Endothelial cell of hepatic sinusoid (primary cell): Measurements from ENCODE around the gene USP34.

ENCODE experiments used
- in situ Hi-C: cut with HindIII; loops from 2 replicates; pipeline ENCODE4 v1.10.0; 2017; ENCODE audit warnings: low sequenced_read_pairs

Gene USP34

DNA sequence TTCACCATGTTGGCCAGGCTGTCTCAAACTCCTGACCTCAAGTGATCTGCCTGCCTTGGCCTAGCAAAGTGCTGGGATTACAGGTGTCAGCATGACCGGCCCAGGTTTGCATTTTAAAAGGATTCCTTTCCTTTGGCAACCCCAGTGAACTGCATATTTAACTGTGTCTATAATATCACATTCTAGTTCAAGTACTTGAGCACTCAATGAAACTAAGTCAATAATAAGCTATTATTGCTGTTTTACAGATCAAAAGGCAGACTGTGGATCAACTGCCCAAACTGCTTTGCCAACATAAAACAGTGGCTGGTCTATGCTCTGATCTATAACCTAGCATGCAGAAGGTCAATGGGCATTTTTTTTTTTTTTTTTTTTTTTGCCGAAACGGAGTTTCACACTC lies 144.5 kb downstream of the USP34 start:
- in situ Hi-C loops: no loop called here

DNA sequence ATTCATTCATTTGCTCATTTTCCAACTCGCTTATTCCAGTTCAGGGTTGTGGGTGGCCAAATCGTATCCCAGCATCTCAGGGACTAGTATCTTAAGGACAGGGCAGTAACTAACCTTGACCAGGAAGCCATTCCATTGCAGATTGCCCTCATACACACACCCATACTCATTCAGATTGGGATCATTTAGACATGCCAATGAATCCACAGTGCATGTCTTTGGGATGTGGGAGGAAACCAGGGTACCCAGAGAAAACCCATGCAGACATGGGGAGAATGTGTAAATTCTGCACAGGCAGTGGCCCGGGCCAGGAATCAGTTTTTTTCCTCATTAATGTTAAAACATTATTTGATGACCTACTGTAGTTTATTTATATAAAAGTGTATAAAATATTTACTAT lies 150.7 kb downstream of the USP34 start:
- in situ Hi-C loops: no loop called here

DNA sequence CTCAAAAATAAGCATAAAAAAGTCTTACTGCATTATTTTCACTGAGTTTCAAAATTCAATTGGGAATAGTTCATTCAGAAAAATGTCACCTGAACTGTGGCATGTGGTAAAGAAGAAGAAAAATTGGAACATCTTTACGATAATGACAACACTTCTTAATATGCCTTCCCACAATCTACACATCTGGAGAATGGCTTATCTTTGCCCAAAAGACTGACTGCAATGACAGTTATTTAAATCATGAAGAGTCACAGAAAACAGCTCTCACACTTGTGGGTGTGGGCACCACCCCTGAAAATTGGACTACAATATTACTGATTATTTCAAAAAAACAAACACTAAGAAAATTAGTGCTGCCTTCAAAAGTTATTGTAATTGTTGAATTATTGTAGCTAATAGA lies 152.3 kb downstream of the USP34 start:
- in situ Hi-C loops: no loop called here

DNA sequence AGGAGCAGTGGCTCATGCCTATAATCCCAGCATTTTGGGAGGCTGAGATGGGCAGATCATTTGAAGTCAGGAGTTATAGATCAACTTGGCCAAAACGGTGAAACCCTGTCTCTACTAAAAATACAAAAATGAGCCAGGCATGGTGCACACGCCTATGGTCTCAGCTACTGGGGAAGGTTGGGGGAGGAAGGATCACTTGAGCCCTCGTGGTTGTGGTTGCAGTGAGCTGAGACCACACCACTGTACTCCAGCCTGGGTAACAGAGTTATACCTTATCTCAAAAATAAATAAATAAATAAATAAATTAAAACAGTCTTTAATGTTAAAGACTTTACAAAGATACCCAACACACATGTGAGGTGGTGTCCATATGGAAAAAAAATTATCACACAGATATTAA lies 174.9 kb downstream of the USP34 start:
- in situ Hi-C loops: loop anchor here (5.0 kb wide), 1 partner anchor 36 kb away; no protein-coding TSS in a partner anchor

DNA sequence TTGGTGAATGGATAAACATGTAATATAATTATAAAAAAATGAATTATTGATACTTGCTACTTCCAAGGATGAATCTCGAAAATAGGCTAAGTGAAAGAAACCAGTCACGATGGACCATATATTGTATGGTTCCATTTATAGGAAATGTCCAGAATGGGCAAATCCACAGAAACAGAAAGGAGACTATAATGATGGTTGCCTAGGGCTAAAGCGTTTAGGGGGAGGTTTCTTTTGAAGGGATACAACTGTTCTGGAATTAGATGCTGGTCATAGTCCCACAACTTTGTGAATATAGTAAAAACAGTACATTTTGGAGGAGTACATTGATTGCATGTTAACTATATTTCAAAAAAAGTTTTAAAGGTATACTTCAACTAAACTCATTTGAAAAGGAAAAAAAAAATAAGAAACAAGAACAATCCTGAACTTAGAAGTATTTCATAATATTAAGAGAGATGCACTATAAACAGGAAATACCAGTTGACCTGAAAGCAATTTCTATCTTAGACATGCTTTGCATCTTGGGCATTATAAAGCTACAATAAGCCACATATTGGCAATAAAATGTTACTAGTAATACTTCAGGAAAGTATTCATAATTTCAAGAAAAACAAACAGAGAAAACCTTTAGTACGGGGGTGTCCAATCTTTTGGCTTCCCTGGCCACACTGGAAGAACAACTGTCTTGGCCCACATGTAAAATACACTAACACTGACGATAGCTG lies 178.9 kb downstream of the USP34 start:
- in situ Hi-C loops: no loop called here

DNA sequence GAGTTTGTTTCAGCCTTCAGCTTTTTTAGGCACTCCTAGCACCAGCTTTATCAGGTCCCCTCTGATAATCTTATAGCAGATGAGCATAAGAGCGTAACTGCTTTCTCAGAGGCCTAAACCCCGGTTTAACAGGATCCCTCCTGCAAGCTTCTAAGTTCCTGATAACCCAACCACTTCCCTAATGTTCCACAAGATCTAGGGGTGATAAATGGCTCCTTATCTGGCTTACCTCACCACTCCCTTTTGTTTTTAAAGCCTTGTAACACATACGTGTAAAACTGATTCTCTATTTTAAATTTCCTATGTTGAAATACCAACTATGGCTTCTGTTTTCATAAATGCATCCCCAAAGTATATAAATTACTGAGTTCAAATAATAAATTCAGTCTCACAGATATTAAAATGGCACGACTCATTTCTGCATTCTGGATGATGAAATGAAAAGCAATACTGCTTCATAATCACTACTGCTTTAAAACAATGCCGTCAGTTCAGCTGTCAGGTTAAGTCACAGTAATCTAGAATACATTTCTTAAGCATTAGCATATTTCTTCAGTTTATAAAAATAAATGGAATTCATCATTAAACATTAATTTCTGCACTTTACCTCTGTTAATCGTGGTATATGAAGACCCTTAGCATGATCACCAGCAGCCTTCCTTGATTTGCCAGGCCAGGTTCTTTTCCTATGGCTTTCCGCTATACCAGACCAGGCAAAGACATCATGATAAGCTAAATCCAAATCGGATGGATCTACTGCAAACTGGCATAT lies 182.6 kb downstream of the USP34 start:
- in situ Hi-C loops: no loop called here

DNA sequence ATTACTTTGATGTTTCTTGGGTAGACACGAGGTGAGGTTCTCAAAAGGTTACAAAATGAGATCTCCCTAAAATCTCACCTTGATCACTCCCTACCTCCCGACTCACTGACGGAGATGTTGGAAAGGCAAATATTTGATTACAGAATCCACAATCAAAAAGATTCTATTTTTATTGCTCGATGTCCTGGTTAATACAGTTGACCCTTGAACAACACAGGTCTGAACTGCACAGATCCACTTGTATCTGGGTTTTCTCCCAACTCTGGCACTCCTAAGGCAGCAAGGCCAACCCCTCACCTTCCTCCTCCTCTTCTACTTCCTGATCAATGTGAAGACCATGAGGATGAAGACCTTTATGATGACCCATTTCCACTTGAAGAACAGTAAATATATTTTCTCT lies 183.6 kb downstream of the USP34 start:
- in situ Hi-C loops: no loop called here

DNA sequence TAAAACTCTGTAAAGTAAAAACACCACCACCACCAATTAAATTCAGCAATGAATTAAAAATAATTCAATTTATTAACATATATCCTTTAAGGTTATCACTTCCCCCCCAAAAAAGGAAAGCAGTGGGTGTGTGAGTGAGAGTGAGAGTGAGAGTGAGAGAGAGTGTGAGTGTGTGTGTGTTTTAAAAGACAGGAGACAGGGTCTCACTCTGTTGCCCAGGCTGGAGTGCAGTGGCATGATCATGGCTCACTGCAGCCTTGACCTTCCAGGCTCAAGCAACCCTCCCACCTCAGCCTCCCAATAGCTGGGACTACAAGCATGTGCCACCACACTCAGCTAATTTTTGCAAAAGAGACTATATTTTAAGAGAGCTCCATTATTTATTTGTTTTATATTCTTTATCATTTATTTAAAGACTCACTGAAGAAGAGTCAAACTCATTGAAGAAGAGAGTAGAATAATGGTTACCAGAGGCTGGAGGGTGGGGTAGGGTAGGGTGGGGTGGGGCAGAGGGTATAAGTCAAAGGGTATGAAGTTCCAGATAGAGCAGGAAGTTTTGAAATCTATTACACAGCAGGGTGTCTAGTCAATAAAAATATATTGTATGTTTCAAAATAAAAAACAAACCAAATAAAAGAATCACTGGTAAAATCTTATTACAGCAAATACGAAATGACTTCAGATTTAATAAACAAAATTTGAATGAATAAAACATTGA lies 187.3 kb downstream of the USP34 start:
- in situ Hi-C loops: no loop called here

DNA sequence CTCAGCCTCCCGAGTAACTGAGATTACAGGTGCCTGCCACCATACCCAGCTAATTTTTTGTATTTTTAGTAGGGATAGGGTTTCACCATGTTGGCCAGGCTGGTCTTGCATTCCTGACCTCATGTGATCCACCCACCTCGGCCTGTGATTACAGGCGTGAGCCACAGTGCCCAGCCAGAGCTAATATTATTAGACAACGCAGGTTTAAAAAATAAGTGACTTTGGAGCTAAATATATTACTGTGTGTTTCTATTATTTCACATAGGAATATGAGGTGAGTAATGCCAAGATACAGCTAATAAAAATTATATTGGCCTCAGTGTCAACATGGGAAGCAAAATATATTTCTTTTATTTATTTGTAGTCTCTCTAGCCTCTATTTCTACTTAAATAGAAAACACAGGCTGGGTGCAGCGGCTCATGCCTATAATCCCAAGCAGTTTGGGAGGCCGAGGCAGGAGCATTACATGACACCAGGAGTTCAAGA lies 188.7 kb downstream of the USP34 start:
- in situ Hi-C loops: no loop called here

DNA sequence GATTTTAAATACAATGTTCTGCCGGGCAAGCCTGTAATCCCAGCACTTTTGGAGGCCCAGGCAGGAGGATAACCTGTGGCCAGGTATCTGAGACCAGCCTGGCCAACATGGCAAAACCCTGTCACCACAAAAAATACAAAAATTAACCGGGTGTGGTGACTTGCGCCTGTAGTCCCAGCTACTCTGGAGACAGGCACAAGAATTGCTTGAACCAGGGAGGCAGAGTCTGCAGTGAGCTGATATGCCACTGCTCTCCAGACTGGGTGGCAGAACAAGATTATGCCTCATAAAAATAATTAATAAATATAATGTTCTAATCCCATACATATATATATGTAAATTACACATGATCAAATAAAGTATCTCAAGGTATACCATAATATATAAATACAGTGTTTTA lies 189.6 kb downstream of the USP34 start:
- in situ Hi-C loops: no loop called here

DNA sequence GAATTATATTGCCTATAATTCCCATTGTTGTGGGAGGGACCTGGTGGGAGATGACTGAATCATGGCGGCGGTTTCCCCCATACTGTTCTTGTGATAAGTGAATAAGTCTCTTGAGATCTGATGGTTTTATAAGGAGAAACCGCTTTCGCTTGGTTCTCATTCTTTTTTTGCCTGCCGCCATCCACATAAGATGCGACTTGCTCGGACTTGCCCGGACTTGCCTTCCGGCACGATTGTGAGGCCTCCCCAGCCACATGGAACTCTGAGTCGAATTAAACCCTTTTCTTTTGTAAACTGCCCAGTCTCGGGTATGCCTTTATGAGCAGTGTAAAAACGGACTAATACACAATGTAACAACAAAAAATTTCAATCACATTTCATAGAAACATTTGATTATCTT lies 193.1 kb downstream of the USP34 start:
- in situ Hi-C loops: no loop called here

DNA sequence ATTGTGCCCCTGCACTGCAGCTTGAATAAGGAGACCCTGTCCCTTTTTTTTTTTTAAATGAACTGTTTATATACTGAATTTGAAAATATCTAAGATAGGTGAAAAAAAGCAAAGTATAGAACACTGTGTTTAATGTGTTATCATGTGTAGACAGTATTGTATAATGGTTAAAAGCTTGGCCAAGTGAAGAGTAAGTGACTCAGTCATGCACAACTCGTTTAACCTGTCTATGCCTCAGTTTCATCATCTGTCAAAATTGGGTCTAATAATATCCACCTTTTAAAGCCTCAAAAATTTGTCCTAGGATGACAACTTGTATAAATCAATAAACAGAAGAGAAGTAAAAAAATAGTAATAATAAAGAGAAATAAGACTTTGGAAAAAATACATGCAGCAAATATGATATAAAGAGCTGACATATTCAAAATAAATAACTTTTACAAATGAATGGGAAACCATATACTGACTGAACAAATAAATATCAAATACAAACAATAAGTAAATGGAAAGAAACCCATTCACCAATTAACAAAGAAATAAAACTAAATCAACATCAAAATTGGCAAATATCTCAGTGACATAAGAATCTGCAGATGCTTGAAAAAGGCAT lies 195.2 kb downstream of the USP34 start:
- in situ Hi-C loops: no loop called here

DNA sequence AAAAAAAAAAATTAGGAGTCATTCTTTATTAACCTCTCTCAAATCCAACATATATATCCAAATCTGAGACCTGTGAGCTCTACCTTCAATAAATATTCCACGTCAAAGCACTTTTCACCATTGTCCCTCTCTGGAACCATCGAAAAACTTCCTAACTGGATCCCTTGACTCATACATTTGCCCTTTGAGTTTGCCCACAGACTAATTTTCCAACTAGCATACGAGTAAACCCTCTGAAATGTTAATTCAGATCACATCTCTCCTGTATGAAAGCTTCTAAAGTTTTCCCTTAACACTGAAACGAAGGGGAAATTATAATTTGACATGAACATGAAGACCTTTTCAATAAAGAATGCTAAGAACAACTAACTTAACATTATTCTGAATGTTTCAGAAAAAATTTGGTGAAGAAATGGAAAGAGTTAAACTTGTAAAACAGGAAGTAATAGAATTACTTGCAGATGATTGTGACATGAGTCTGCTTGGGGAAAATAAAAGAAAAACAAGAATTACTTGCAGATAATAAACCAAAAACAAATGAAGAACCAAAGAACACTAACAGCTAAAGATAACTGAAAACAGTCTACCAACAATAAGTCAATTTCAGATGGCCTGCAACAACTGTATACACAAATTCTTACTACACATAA lies 198.3 kb downstream of the USP34 start:
- in situ Hi-C loops: loop anchor here (5.0 kb wide), 1 partner anchor 35 kb away; no protein-coding TSS in a partner anchor

DNA sequence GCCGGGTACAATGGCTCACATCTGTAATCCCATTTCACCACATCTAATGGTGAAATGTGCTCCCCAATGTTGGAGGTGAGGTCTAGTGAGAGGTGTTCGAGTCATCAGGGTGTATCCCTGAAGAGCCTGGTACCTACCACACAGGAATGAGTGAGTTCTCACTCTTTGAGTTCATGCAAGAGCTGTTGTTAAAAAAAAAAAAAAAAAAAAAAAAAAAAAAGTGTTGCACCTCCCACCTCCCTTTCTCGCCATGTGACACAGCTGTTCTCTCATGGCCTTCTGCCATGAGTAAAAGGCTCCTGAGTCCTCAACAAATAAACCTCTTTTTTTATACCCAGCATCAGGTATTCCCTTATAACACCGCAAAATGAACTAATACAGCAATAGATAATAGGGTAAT lies 202.6 kb downstream of the USP34 start:
- in situ Hi-C loops: no loop called here

DNA sequence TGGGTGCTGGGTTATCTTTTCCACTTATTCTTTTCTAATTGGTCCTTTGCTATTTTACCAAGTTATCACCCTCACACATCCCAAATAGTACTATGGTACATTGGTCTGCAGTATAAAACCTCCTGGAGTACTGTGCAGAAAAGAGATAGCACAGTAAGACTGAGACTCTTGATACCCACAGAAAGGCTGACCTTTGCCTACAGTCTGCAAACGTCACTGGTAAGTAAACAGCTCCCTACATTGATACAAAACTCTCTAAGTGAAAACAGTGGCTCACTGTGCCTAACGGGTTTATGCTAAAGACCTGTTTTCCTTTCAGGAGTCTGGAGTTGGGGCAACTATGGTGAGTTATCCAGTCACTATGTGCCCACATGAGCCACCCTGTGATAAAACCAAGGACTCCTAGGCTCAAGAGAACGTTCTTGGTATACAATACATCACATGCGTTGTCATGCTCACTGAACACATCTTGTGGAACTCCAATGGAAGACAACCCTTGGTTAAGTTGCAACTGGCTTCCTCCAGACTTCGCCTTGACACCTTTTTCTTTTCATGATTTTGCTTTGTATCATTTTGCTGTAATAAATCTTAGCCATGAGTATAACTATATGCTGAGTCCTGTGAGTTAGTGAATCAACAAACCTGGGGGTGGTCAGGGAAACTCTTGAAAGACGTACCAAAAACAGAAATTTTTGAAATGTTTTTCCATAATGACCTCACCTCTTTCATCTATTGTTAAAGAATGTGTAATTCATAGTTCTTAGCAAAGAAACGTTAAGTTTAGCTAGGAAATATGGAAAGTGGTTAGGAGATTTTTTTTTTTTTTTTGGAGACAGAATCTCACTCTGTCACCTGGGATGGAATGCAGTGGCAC lies 204.0 kb downstream of the USP34 start:
- in situ Hi-C loops: no loop called here

DNA sequence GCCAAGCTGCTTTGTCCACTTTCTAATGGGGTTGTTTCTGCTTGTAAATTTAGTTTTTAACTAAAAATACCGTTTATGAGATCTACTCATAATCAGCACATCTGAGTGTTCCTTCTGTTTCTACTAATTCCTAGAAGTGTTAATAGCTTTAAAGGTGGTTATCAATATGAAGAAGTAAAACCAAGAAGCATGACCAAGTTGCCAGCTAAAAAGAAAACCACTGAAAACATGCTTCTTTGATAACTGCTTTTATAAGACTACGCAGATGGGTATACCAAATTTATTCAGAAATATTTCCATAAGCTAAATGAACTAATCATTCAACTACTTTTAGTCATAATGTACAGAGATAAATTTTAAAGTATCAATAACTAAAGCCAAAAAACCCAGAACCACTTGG lies 207.1 kb downstream of the USP34 start:
- in situ Hi-C loops: no loop called here

DNA sequence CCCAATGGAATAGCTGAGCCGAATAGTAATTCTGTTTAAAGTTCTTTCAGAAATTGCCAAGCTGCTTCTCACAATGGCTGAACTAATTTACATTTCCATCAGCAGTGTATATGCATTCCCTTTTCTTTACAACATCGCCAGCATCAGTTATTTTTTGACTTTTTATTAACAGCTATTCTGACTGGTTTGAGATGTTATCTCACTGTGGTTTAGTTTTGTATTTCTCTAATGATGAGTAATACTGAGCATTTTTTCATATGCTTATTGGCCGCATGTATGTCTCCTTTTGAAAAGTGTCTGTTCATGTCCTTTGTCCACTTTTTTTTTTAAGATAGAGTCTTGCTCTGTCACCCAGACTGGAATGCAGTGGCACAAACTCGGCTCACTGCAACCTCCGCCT lies 208.2 kb downstream of the USP34 start:
- in situ Hi-C loops: no loop called here

DNA sequence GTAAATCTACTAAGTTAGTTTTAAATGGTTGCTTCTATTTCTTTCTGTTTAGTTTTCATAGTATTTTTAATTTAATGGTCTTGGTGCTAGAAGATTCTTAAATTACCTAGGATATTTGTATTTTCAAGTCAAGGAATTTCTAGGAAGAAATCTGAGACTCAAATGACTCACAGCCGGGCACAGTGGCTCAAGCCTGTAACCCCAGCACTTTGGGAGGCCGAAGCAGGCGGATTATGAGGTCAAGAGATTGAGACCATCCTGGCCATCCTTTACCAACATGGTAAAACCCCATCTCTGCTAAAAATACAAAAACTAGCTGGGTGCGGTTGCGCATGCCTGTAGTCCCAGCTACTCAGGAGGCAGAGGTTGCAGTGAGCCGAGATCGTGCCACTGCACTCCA lies 213.4 kb downstream of the USP34 start:
- in situ Hi-C loops: no loop called here

DNA sequence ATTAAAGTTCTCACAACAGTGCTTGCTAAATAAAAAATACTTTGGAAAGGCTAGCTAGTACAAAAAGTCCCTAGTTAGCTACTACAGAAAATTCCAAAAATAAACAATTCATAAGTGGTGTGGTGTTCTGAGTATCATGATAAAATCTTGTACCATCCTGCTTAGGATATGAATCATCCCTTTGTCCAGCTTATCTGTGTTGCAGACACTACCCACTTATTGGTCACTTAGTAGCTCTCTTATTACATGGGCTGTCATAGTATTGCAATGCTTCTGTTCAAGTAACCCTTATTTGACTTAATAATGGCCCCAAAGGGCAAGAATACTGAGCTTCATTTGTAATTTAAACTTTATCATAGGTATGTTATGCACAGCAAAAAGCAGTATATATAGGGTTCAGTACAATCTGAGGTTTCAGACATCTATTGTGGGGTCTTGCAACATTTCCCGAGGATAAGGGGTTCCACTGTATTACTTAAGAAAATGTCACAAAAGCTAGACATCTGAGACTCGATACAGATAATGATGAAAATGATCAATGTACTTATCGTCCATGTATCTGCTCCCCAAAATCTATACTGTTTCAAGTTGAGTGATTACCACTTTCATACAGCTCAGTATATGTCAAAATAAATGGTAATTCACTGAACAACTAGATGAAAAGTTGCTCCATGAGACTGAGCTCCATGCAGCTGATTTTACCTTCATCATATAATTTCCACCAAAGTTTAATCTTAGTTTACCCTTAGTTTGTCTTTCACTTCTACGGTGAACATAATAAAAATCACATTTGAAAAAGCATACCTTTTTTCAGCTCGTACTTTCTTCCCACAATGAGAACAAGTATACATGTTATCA lies 215.1 kb downstream of the USP34 start:
- in situ Hi-C loops: no loop called here
